HG02642 (cell line): ENCODE data around the gene GSTM3.
A peak's percentile ranks its signal among the peaks of the same experiment; 100 is the strongest.

Experiments
- ATAC-seq: cut with Tn5 transposase; IDR thresholded peaks from one replicate; pipeline ENCODE4 v1.9.1; 2021; ENCODE audit warnings: mild to moderate bottlenecking; ENCODE audit not compliant: unreplicated experiment, poor library complexity

Gene GSTM3

DNA sequence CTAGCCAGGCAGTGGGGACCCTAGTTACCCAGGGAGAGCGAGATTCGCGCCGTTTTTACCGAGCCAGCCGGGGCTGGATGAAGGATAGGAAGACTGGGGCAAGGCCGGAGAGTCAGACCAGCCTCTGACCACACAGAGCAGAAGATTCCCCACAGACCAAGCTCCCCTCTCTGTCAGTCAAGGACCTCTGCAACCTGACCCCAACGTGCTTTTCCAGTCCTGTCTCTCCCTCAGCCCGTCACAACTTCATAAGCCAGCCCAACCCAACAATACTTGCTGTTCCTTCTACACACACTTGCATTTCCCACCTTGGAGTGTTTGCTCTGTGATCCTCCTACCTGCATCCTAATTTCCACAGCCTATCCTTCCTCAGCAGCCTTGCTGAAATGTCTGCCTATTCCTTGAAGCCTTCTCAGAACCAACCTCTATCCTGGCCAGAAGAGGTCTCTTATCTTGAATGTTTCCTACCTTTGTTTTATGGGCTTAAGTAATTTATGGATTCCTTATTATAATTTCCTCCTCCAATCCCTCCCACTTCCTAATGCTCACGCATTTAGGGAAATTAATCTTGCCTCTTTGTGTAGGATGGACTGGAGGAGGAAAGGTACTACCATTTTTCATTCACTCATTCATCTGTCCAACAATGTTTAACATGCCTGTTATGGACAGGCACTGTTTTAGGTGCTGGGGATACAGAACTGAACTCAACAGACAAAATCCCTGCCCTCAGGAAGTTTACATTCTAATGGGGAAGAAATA, at the start of gene GSTM3:
TSS of gene GSTM3 (minus strand) at position 424 of the 759 bp plus-strand sequence. CDS start 751 bp downstream, outside the sequence.
- ATAC-seq = no peak

DNA sequence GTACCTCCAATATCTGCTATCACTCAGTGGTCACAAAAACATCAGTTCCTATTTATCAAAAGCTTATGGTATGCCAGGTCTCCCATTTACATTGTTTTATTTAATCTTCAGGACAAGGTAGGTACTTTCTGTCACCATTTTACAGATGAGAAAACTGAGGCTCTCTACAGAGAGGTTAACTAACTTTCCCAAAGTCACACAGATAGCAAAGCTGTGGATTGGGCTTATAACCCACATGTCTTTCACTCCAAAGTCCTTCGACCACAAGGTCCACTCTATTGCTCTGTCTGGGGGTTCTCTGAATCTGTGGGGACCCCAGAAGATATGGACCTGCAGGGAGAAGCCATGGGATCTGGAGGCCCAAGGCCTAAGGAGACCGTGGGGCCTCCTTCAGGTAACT, 49.5 kb upstream of the GSTM3 start:
- ATAC-seq = no peak

DNA sequence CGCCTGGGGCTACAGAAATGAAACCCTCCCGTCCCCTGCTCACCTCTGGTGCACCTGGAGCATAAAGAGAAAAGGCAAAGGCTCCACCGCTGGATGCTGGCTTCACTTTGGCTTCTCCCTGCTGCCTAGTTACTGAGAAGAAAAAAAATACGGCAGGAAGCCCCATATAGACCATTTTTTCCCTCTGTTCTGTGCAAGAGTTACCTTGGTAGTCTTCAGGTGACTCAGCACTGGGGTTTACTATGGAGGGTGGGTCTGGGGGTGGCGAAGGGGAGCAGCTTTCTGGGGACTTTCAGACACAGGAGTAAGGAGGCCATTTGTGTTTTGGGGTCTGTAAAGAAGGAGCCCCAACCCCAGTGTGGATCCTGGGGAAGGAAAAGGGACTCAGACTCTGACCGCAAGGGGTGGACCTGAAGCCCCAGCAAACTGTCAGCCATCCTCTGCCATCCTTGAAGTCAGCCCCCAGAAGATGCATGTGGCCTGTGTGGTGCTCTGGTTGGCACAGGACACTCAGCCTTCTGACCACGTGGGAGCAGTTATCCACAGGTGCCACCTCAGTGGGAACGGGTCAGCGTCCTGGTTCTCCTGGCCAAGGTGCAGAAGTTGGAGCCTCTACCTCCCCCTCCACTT, 48.8 kb upstream of the GSTM3 start:
- no peak for ATAC-seq

DNA sequence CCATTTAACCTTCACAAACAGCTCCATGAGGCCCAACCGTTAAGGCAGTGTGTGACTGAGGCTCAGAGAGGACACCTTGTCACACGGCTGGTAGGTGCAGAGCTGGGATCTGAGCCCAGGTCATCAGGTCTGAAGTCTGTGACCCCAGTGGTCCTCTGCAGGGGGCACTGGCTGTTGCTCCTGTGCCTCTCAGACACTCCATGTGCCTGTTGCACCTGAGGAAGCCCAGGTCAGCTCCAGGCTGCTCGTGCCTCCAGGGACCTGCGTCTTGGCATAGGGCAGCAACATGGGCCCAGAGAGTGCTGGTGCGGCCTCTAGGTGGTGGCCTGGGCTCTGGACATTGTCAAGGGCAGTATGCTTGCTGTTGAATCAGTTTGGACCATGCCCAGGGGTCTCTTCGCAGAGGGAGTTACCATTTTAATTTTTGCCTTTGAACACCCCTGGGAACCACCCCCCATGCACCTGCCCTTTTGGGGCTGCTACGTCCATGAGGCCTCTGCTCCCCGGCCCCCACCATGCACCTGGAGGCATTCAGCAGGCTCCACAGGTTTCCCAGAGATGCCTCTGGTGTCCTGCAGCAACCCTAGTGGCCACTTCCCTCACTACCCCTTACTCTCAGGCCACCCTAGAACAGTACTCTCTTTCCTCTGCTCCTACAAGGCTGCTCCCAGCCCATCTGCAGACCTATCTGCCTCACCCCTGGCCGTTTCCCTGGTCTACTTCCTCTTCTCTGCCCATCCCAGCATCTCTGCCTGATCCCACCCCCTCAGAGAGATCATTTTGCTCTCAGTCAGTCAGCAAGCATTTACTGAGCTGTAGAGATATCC, 48.1 kb upstream of the GSTM3 start:
- no peak for ATAC-seq

DNA sequence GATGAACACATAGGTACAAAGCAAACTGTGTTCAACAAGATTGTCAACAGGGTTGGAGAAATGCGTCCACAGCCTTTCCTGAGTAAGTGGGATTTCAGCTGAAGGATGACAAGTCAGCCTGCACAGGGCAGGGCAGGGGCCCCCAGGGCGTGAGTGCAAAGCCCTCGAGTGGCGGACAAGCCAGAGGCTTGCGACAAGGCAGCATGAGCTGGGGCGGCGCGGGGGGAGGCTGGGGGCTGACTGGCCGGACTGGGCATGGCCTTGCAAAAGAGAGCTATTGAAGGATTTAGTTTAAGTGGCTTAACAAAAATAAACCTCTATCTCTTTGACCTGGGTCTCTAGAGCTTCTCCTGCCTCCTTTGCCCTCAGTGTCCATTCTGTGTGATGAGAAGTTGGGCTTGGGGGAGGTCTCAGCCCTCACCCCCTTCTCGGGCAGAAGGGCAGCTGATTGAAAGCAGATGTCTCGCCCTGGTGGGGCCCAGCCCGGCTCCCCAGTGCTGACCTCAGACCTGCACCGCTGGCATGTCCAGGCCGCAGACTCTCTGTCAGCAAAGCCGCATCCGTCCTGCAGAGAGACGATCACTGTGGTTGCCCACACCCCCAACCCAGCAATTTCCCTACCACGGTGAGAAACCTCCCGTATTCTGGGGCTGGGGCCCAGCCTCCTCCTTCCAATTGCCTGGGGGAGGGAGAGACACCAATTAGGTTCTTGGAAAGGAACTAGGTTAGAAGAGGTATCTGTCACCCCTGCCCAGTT, 47.2 kb upstream of the GSTM3 start:
- ATAC-seq = no peak

DNA sequence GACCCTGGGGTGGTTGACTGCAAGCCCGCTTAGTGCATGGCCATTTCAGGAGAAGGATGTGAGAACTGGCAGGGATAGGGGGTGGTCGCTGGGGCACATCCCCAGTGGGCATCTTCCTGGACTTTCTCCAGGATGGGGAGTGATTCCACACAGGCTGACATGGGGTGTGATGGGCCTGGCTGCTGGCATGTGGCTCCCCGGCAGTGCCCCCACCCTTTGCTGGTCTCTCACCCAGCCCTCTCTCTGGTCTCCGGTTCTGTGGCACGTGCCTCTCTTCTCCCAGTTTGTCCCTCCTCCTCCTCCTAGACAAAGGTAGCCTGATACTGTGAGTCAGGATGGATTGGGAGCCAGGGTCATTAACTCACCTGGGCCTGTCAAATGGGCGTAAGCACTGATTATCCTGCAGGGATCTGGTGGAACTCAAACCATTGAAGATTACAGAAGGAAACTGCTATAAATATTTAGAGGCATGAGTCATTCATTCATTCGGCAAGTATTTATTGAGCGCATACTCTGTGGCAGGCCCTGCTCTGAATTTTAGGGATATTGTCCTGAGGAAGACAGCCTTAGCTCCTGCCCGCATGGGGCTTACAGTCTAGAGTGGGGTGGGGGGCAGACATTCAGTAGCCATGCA, 46.5 kb upstream of the GSTM3 start:
- no peak for ATAC-seq

DNA sequence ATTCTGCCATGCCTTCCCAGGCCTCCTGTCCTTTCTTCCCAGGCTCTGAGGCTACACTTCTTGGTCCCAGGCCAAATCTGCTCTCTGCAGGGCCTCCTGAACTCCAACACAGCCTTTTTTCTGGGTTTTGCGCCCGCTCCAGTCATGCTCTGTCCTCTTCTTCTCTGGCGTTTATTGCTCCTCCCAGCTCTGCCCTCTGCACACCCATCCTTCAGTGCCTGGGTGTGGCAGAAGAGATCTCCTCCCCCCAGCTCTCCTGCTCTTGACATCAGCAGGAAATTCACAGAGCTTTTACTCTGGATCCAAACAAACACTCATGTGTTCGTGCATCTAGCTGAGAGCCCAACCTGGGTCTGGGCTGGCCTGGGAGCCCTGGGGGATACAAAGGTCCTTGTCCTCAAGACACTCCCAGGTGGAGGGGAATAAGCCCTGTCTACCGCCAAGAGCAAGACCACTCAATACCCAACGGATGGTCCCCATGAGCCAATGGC, 45.7 kb upstream of the GSTM3 start:
- no peak for ATAC-seq

DNA sequence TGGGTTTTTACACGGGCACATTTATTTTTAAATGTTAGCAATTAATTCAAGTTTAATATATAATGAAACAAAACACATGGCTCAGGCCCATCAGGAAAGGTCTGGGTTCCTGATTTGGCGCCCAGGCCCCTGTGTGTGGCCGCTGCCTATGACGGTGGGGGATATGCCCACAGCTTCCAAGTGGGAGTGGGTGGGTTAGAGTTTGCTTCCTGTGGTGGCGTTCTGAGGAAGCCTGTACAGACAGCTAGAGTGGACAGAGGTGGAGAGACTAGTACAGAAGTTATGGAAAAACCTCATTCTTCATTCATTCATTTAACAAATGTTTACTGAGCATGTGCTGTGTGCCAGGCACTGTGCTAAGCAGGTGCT, 45.3 kb upstream of the GSTM3 start:
- ATAC-seq = no peak

DNA sequence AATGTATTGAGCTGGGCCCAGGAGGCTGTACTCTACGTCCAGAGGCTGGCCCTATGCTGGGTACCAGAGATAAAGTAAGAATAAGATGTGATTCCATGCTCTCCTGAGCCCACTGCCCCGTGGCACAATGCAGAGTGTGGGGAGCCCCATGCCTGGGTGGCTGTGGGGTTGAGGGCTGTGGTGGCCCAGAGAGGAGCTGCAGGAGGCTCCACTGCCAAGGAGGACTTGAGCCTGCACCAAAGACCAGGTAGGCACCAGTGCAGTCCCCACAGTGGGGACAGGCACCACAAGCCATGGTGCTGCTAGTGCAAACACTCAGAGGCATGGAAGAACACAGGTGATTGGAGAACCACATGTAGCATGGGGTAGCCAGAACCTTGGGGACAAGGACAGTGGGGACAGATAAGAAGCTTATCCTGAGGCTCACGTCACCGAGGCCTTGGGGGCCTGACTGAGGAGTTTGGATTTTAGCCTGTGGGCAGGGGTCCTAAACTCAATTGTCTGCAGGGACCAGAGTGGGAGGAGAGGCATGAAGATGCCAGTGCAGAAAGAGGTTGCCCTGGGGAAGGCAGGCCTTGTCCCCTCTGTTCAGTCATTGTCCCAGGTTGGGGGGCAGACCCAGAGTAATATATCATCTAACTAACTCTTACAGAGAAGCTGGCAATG, 44.7 kb upstream of the GSTM3 start:
- ATAC-seq = no peak

DNA sequence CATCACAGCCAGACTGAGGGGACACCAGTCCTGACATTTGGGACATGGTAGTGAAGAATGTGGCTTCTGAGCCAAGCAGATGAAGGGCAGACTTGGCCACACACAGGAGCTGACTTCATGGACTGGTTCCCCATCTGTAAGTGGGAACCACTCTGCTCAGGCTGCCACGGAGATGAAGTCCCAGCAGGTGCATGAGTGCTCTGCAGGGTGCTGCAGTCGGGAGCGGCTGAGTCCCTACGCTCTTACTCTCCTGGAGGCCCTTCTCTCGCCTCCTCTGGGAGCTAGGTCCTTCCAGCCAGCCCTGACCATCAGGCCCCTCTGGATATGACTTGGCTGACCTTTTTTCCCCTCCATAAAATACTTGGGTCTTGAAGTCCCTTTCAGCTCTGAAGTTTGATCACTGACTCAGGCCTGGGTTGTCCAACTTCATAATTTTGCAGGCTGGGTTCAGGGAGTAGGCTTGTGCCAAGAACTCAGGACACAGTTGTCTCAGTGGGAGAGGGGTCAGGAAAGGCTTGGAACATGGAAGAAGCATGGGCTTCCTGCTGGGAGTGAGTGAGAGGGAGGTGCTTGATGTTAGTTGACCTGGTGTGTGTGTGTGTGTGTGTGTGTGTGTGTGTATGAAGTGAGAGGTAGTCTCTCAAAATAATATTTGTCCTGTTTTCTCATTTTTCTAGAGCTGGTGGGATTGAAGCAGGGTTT, 43.9 kb upstream of the GSTM3 start:
- no peak for ATAC-seq

DNA sequence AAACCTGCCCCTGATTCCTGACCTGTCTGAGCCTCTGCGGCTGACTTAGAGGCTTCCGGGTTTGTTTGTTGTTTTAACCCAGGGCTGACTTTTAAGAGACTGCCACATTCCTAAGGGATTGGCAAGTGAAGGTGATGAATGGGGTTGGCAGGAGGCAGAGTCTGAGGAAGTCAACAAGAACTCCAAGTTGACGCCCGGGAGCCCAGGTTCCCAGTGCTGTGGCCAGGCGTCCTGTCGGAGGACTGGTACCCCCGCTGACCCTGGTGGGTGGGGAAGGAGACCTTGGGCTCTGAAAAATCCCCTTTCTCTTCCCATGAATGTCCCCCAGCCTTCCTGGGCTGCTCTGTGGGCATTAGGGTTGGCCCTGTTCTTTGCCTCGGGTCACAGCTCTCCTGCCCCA, 42.6 kb upstream of the GSTM3 start:
- no peak for ATAC-seq

DNA sequence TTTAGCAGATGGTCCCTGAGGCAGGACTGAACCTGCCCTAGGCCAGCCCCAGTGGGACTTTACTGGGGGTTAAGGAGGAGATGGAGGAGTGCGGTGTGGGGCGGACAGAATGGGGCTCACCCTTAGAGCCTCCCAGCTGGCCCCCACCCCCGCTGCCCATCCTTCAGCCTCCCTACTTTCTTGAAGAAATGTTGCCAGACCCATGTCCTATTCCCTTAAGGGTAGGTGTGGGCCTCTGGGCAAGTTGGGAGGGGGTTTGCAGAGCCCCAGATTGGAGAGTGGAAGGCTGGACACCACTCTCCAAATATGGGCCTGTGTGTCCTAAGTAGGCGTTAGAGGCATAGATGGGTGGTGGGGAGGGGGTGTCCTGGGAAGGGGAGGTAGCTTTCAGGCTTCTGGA, 42.1 kb upstream of the GSTM3 start:
- no peak for ATAC-seq

DNA sequence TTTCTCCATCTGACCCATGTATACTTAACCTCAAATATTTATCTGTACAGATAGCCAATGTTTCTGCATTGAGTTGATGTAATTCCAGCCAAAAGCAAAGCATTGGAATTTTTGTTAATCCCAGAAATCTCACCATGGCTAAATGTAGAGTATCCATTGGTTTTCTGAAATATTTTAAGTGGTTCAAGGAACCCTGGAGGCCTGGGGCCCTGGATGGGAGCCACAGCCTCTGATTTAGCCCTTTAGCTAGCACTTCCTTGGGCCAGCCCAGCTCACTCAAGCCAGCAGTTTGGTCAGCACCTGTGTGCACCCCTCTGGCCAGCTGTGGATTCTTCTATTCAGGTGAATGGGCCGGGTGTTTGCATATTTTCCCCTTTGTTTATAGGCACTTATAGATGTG, 41.7 kb upstream of the GSTM3 start:
- no peak for ATAC-seq

DNA sequence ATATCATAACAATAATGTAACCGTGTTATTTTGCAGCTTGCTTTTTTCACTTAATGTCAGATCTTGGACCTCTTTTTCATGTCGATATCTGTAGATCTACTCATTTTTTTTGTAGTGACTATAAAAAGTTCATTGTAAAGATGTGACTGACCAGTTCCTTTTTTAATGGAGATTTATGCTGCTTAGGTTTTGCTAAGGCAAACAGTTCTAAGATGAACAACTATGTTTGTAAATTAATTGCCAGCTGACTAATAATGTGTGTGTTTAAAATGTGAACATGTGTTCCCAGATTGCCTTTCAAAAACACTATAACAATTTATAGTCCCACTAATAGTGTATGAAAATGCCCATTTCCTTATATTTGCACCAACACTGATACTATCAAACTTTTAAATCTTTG, 41.0 kb upstream of the GSTM3 start:
- ATAC-seq = no peak

DNA sequence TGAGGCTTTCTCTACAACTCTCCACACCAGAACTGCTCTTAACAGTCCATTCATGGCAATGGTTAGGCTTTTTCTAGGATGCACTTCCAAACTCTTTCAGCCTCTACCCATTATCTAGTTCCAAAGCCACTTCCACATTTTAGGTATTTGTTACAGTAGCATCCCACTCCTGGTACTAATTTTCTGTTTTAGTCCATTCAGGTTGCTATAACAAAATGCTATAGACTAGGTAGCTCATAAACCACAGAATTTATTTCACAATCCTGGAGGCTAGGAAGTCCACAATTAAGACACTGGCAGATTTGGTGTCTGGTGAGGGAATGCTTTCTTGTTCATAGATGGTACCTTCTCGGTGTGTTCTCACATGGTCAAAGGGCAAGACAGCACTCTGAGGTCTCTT, 40.1 kb upstream of the GSTM3 start:
- ATAC-seq = no peak

DNA sequence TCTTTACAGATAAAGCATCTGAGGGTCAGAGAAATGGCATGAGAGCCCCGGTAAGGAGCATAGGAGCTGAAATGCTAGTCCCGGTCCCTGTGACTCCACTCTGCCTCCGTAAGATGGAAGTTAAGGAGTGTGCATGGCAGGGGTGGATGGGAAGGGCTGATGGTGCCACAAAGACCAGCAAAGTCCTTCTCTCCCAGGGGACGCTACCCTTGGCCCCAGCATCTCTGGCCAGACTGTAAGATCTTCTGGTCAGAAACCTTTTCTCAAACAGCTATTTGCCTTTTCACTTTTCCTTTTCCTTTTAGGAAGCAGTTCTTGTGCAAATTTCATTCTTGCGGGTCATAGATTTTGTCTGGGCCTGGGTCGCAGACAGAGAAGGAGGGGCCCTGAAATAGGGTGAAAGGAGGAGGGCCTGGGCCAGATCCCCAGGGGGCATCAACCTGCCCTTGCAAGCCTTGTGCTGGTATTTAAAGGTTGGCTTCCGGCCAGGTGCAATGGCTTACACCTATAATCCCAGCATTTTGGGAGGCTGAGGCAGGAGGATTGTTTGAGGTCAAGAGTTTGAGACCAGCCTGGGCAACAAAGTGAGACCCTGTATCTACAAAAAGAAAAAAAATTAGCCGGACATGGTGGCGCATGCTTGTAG, 37.3 kb upstream of the GSTM3 start:
- ATAC-seq = no peak

DNA sequence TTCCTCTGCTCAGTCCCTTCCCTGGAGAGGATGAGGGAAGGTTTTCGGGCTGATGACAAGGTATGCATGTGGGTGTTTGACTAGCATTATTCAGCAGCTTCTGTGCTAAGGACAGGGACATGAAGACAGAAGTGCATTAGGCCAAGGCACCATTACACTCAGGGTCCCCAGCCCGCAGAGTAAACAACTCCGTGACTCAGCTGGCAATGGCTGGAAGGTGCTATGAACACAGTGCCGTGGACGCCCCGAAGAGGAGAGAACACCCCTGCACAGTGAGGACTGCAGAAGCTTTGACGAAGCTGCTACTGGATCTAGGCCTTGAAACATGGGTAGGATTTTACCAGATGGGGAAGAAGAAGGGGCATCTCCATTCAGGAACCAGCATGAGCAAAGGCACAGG, 36.6 kb upstream of the GSTM3 start:
- ATAC-seq = no peak

DNA sequence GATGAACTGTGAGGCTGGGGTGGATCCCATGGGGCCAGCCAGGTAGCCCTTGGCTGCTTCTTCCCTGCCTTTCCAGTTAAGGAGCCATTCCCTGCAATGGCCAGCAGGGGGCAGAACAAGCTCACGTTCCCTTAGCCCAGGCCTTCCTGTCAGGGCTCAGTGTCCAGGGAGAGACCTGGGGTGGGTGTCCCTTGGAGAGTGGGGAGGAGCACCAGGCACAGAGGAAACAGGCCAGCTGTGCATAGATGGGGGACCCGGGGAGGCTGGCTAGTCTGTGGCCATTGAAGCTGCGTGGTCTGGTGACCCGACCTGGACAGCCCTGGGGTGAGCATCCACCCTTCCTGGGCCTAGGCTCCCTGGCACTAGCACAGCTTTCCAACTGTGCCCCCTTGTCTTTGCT, 36.1 kb upstream of the GSTM3 start:
- ATAC-seq = peak; percentile 64
